Smooth muscle cell (in vitro differentiated cells): ENCODE results near the gene APBA2. TPM values are rescaled to one million over a fixed set of nuclear protein-coding genes. Genes with fewer than 3 reads are reported as not detected.

ENCODE experiments used
- DNase-seq: peaks from one replicate; lab custom pipeline; 2025; ENCODE audit not compliant: unreplicated experiment; lab: John Stamatoyannopoulos, UW
- H2AFZ ChIP-seq: fragments of 200-600 bp; sonication (generic); 2 replicates; pipeline ENCODE4 v1.6.0; 2016; ENCODE audit warnings: antibody characterized with exemption, low read depth, mild to moderate bottlenecking
- H3F3A ChIP-seq: fragments of 200-600 bp; sonication (generic); 2 replicates; pipeline ENCODE4 v1.6.0; 2017; ENCODE audit warnings: antibody characterized with exemption, low read depth
- H3K27ac ChIP-seq: fragments of 200-600 bp; sonication (generic); 2 replicates; pipeline ENCODE4 v1.5.1; 2016; ENCODE audit warnings: low read depth, mild to moderate bottlenecking
- H3K27me3 ChIP-seq: fragments of 200-600 bp; sonication (generic); 2 replicates; pipeline ENCODE4 v1.6.1; 2016; ENCODE audit warnings: low read depth, mild to moderate bottlenecking
- H3K36me3 ChIP-seq: fragments of 200-600 bp; sonication (generic); 2 replicates; pipeline ENCODE4 v1.5.1; 2016; ENCODE audit warnings: low read depth
- H3K4me1 ChIP-seq: fragments of 200-600 bp; sonication (generic); 2 replicates; pipeline ENCODE4 v1.5.1; 2016; ENCODE audit warnings: low read depth
- H3K4me2 ChIP-seq: fragments of 200-600 bp; sonication (generic); 2 replicates; pipeline ENCODE4 v1.6.0; 2016; ENCODE audit warnings: mild to moderate bottlenecking
- H3K4me3 ChIP-seq: fragments of 200-600 bp; sonication (generic); 2 replicates; pipeline ENCODE4 v1.5.1; 2016; ENCODE audit warnings: mild to moderate bottlenecking
- H3K79me2 ChIP-seq: fragments of 200-600 bp; sonication (generic); 2 replicates; pipeline ENCODE4 v1.6.0; 2016; ENCODE audit warnings: low read depth, mild to moderate bottlenecking
- H3K9ac ChIP-seq: fragments of 200-600 bp; sonication (generic); 2 replicates; pipeline ENCODE4 v1.6.0; 2016; ENCODE audit warnings: low read depth
- H3K9me3 ChIP-seq: fragments of 200-600 bp; sonication (generic); replicated peaks from 2 replicates; pipeline ENCODE4 v1.5.1; 2016; ENCODE audit warnings: low read depth
- H4K20me1 ChIP-seq: fragments of 200-600 bp; sonication (generic); 2 replicates; pipeline ENCODE4 v1.6.0; 2016; ENCODE audit warnings: low read depth
- WGBS: methylation state at CpG from one replicate; pipeline ENCODE4 v1.1.7; 2016; ENCODE audit warnings: low lambda C conversion rate; 5-methylcytosine and 5-hydroxymethylcytosine counted together
- polyA plus RNA-seq: library from polyadenylated mRNA; unstranded; fragments of >200 nt; fragmentation: Nextera tagmentation; extraction: Ambion mirVana; gene quantifications from 2 replicates; pipeline ENCODE4 v1.2.1, GENCODE V29; 2016
- total RNA-seq: library from RNA; depleted of rRNA; stranded (reverse); fragments of >200 nt; gene quantifications from 2 replicates; pipeline ENCODE4 v1.2.3, GENCODE V29; 2014
- TF ChIP-seq, protein P1 (sequence below): fragments of 200-600 bp; sonication (generic); IDR thresholded peaks from 2 replicates; pipeline ENCODE4 v1.5.1; 2017; ENCODE audit warnings: borderline replicate concordance, mild to moderate bottlenecking, antibody characterized with exemption; ENCODE audit not compliant: insufficient read depth, poor library complexity, severe bottlenecking

Gene APBA2
- total and polyA plus RNA-seq, 2 experiments from 2014 or later = 10.2 to 14.9 TPM

DNA sequence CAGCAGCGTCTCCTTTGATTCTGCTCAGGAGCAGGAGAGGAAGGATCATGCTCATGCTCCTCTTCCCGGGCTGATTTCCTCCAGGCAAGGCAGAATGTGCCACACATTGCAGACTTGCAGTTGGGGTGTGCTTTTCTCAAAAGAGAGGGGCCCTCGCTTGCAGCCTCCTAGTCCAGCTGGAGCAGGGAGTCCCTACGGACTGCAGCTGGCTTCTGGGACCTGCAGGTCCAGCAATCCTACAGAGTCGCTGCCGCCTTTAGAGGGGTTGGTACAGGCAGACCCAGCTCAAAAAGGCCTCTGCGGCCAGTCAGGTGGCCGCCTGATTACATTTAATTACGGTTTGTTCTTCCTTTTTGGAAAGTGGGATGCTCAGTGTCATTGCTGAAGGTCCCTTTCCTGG lies 210.0 kb downstream of the APBA2 start:
- H3K36me3 ChIP-seq = no peaks in the 10 kb centered on the region
- no peaks in the 10 kb centered on the region for H3F3A ChIP-seq
- 96% methylated on average over 9 of the region's 9 CpGs for WGBS
- H3K27me3 ChIP-seq = no peaks in the 10 kb centered on the region
- no peaks in the 10 kb centered on the region for H3K9me3 ChIP-seq
- H3K4me1 ChIP-seq = no peaks in the 10 kb centered on the region
- H3K9ac ChIP-seq = no peak overlapping the region
- H3K27ac ChIP-seq = no peak overlapping the region
- DNase-seq = no peak
- no peak overlapping the region for H2AFZ ChIP-seq
- H4K20me1 ChIP-seq = no peaks in the 10 kb centered on the region
- no peak overlapping the region for H3K4me2 ChIP-seq
- H3K4me3 ChIP-seq = no peak overlapping the region
- H3K79me2 ChIP-seq = no peaks in the 10 kb centered on the region
- TF ChIP-seq, protein P1, sequence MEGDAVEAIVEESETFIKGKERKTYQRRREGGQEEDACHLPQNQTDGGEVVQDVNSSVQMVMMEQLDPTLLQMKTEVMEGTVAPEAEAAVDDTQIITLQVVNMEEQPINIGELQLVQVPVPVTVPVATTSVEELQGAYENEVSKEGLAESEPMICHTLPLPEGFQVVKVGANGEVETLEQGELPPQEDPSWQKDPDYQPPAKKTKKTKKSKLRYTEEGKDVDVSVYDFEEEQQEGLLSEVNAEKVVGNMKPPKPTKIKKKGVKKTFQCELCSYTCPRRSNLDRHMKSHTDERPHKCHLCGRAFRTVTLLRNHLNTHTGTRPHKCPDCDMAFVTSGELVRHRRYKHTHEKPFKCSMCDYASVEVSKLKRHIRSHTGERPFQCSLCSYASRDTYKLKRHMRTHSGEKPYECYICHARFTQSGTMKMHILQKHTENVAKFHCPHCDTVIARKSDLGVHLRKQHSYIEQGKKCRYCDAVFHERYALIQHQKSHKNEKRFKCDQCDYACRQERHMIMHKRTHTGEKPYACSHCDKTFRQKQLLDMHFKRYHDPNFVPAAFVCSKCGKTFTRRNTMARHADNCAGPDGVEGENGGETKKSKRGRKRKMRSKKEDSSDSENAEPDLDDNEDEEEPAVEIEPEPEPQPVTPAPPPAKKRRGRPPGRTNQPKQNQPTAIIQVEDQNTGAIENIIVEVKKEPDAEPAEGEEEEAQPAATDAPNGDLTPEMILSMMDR = no peak

DNA sequence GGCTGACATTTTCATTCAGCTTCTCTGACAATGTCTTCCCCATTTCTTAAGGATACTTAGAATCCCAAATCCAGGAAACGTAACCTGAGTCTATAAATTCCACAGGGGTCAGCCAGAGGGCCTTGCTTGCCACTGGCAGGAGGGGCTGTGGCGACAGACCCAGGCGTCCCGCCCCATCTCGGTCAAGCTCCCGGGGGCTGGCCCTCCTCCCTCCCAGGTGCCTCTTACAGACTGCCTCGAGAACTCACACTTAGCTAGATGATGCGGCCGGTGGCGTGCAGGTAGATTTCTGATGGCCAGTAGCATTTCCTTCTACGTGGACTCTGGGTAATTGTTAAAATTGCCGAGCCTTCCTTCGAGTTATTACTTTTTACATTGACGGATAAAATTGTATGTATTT lies 211.4 kb downstream of the APBA2 start:
- no peaks in the 10 kb centered on the region for H3K27me3 ChIP-seq
- no peaks in the 10 kb centered on the region for H3K36me3 ChIP-seq
- H2AFZ ChIP-seq = no peak overlapping the region
- H4K20me1 ChIP-seq = no peaks in the 10 kb centered on the region
- no peaks in the 10 kb centered on the region for H3K79me2 ChIP-seq
- H3K4me2 ChIP-seq = no peak overlapping the region
- H3K9ac ChIP-seq = no peak overlapping the region
- 96% methylated on average over 14 of the region's 14 CpGs for WGBS
- TF ChIP-seq, protein P1 = no peak
- H3F3A ChIP-seq = no peaks in the 10 kb centered on the region
- no peak for DNase-seq
- H3K9me3 ChIP-seq = no peaks in the 10 kb centered on the region
- no peaks in the 10 kb centered on the region for H3K4me1 ChIP-seq
- no peak overlapping the region for H3K27ac ChIP-seq
- no peak overlapping the region for H3K4me3 ChIP-seq

DNA sequence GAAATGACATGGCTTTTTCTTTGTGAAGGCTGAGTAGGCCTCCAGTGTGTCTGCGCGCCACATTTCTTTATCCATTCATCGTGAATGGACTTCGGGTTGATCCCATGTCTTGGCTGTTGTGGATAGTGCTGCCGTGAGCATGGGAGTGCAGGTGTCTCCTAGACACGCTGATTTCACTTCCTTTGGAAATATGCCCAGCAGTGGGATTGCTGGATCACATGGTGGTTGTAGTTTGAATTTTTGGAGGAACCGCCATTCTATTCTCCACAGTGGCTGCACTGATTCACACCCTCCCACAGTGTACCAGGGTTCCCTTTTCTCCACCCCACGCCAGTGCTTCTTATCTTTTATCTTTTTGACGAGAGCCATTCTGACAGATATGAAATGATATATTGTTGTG lies 212.2 kb downstream of the APBA2 start:
- Histone ChIP-seq H2AFZ (no peak overlapping the region), H3F3A (no peaks in the 10 kb centered on the region), H3K4me1 (no peaks in the 10 kb centered on the region), H3K4me2 (no peak overlapping the region), H3K9ac (no peak overlapping the region), H3K9me3 (no peaks in the 10 kb centered on the region), H3K27ac (no peak overlapping the region), H3K4me3 (no peak overlapping the region), H3K27me3 (no peaks in the 10 kb centered on the region), H3K36me3 (no peaks in the 10 kb centered on the region), H3K79me2 (no peaks in the 10 kb centered on the region), H4K20me1 (no peaks in the 10 kb centered on the region)
- TF ChIP-seq, protein P1 = no peak
- no peak for DNase-seq
- WGBS = 94% methylated on average over 9 of the region's 9 CpGs

DNA sequence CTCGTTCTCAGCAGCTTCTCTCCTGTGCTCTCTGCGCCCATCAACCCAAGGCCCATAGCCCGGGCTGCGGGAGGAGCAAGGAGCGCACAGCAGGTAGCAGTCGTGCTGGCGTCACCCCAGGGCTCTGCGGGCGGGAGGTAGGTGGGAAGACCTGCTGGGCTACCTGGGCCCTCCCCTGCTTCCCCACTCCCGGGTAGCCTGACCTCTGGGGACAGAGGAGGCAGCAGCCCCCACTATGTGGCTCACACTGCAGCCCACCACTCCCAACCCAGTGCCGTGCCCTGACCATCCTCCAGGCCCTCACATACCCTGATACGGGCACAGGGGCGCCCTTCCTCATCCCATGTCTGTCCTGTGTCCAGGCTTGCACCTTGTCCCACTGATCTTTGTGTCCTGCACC lies 212.9 kb downstream of the APBA2 start:
- Histone ChIP-seq H3K36me3 (no peaks in the 10 kb centered on the region), H3F3A (no peaks in the 10 kb centered on the region), H3K79me2 (no peaks in the 10 kb centered on the region), H3K4me2 (no peak overlapping the region), H3K27me3 (no peaks in the 10 kb centered on the region), H3K9me3 (no peaks in the 10 kb centered on the region), H3K27ac (no peak overlapping the region), H3K9ac (no peak overlapping the region), H3K4me3 (no peak overlapping the region), H3K4me1 (peaks cover 4% of the 10 kb centered on the region), H4K20me1 (no peaks in the 10 kb centered on the region), H2AFZ (no peak overlapping the region)
- 94% methylated on average over 13 of the region's 13 CpGs for WGBS
- TF ChIP-seq, protein P1 = no peak
- DNase-seq = no peak
